Stimulated activated CD8-positive, alpha-beta memory T cell treated with anti-CD3 and anti-CD28 coated beads, Interleukin-4, amount 100 ng/mL, for 1 hour (primary cell): ENCODE measurements around the gene BCL11B.

Experiments
- DNase-seq, 2 donors: peaks; one replicate each; pipeline ENCODE4 v3.0.0-alpha.2; 2020; ENCODE audit warnings: low read depth in 2 of 2, low spot score in 1 of 2

BCL11B gene

DNA sequence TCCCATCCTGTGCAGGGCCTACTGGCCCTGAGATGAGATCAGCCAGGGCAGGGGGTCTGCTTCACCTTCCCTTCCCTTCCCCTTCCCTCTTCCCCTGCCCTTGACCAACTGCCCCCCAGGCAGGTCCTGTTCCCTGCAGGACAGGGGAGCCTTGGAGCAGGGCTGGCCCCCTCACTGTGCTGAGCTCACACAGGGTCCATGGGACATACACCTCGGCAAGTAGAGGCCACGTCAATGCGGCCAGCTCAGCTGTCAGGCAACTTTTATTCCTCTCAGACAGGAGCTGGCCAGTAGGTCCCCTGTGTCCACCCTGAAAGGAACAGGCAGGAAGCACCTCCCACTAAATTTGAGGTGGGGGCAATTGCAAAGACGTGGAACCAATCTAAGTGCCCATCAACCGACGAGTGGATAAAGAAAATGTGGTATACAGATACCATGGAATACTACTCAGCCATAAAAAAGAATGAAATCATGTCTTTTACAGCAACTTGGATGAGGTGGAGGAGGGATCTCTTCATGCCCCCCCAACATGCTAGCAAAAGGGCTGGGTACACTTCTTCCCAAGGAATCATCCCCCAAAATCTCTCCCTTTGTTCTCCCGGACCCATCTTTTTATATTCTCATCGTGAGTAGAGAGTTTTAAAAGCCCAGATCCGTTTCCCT is 148.7 kb downstream of the BCL11B start:
- no peak for DNase-seq

GRCh38 chr14:99122521-99123125 is 149.4 kb downstream of the BCL11B start:
- no peak for DNase-seq

DNA sequence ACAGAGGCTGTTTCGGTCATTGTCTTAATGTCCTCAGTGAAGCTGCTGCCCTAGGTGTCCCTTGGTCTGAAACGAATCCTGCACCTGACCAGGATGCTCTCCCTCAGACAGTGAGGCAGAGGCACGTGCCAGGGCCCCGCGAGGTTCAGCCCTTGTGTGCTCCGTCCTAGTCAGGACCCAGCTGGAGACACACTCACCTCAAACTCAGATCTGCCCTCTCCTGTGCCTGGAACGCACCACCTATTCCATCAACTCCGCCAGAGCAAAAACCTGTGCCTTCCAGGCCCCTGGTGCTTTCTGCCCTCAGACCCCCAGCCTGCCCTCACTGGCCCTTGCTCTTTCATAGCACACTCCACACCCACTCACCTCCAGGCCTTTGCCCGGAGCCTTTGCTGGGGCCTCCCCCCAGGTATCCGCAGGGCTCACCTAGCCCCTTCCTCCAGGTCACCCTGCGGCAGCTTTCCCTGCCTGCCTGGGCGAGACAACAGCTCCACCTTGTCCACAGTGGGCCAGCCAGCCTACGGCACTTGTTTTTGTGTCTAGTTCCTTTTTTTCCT is 150.6 kb downstream of the BCL11B start:
- DNase-seq = no peak

GRCh38 chr14:99120526-99121318 is 151.3 kb downstream of the BCL11B start:
- no peak for DNase-seq

DNA sequence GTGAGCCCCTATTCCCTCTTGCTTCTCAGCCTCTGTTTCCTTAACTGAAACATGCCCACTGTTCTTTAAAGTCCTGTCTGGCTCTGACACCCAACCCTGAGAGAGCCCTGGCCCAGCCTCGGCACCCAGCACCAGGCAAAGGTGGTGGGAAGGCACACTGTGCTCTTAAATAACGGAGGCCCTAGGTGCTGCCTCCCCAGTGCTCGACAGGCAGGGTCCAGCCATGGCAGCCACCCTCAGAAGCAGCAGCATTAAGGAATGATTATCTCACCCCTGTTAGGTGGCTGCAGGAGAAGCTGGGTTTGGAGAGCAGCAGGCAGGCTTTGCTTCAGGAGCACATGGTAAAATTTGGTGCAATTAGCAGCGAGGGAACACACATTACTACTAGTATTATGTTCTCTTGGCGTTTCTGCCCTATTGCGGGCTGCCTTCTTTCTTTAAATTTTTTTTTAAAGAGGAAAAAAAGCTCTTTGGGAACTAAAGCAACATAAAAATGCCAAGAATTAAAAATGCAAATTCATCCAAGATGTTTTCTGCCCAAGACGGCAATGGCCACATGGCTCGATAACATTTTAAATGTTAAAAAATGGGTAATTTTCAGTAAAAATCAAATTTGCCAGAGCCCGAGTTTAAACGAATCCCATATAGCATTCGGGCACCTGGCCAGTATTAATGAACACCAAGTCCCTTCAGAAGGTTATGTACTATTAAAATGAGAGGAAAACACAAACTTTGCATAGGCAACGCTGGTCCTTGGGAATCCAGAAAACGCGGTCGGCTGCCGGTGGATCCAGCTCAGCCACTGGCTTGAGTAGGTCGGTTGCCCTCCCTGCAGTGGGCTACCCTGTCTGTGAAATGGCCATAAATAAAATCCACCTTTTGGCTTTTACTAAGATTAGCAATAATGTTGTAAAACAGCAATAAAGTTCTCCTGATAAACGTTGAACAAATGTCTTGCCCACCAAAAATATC is 152.2 kb downstream of the BCL11B start:
- no peak for DNase-seq
